Ishikawa (cell line): ENCODE data around the gene GRID2.

Experiments used
- CREB1 ChIP-seq: IDR thresholded peaks from 2 replicates; pipeline ENCODE4 v1.6.1; 2012; ENCODE audit warnings: low read depth
- EP300 ChIP-seq: IDR thresholded peaks from 2 replicates; pipeline ENCODE4 v1.6.1; 2012; ENCODE audit warnings: borderline replicate concordance

DNA sequence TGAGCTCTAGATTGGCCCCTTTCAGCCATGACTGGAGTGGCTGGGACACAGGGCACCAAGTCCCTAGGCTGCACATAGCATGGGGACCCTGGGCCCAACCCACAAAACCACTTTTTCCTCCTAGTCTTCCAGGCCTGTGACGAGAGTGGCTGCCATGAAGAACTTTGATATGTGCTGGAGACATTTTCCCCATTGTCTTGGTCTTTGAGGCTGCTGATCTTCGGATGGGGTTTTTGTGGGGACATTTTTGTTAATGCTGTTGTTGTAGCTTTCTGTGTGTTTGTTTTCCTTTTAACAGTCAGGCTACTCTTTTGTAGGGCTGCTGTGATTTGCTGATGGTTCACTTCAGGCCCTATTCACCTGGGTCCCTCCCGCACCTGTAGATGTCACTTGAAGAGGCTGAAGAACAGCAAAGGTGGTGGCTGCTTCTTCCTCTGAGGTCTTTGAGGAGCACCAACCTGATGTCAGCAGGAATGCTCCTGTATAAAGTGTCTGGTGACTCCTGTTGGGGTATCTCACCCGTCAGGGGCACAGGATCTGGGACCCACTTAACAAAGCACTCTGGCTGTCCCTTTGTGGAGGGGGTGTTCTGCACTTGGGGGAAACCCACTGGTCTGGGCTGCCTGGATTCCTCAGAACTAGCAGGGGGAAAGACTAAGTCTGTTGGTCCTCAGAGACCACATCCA lies 49.6 kb upstream of the GRID2 start:
- no peak for TF ChIP-seq EP300
- TF ChIP-seq CREB1, result no peak
